Type B pancreatic cell (in vitro differentiated cells): ENCODE measurements around the gene TCF12. TPM values are rescaled to one million over a fixed set of nuclear protein-coding genes. Genes with fewer than 3 reads are reported as not detected.

Experiments
- DNase-seq: peaks from one replicate; pipeline ENCODE4 v3.0.0; 2021; ENCODE audit warnings: mixed read lengths; ENCODE audit not compliant: unreplicated experiment; ENCODE audit errors: extremely low spot score
- H3K27ac Mint-ChIP-seq: 2 replicates; pipeline ENCODE4 v1.8.0; 2021; ENCODE audit warnings: mild to moderate bottlenecking, mixed read lengths
- H3K27me3 Mint-ChIP-seq: 2 replicates; pipeline ENCODE4 v1.8.0; 2021; ENCODE audit warnings: mixed read lengths
- H3K36me3 Mint-ChIP-seq: 2 replicates; pipeline ENCODE4 v1.8.0; 2021; ENCODE audit warnings: mixed read lengths
- H3K4me1 Mint-ChIP-seq: one replicate; pipeline ENCODE4 v1.8.0; 2021; ENCODE audit warnings: mixed read lengths; ENCODE audit not compliant: unreplicated experiment
- H3K4me3 Mint-ChIP-seq: 2 replicates; pipeline ENCODE4 v1.8.0; 2021; ENCODE audit warnings: mild to moderate bottlenecking, mixed read lengths
- H3K9me3 Mint-ChIP-seq: 2 replicates; pipeline ENCODE4 v1.8.0; 2021; ENCODE audit warnings: mixed read lengths
- total RNA-seq: library from RNA; stranded (reverse); gene quantifications from 2 replicates; pipeline ENCODE4 v1.2.1, GENCODE V29; 2021; ENCODE audit warnings: low replicate concordance
- TF ChIP-seq, protein P1 (sequence below): fragments of 200-600 bp; sonication (generic); conservative IDR thresholded peaks from 2 replicates; pipeline ENCODE4 v1.5.0; 2021; ENCODE audit warnings: antibody characterized with exemption, mild to moderate bottlenecking

The TCF12 gene
- total RNA-seq, 1 donor from 2014 or later, result 153 TPM

DNA sequence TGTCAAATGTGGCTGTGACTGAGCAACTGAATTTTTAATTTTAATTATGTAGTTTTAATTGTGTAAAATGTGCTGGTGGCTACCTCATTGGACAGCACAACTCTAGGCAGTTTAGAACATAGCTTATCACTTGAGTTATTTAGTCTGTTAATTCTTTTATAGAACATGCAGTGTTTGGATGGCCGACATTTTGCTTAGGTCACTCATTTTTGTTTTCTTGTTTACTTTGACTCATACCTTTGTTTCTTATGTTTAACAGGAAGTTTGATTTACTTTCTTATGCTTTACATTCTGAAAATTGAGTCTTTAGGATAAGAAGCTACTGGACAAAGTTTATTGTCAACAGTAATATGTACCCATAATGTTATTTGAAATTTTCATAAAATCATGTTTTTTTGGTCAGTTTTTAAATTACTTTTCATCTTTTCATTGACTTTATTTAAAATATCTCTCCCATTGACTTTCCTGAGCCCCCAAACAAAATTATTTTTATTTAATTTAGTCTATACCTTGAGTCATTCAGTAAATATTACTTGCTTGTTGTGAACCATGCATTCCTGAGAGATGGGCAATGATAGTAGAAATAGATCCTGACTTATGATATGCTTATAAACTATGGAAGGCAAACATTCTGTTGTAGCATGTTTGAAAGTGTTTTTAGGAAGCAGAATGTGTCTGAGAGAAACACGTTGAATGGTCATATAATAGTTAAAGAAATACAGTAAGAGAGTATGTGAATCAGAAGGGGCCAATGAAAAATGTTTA is 60.6 kb downstream of the TCF12 start:
- H3K4me3 Mint-ChIP-seq, result no peak overlapping the region
- no peak overlapping the region for H3K27ac Mint-ChIP-seq
- H3K4me1 Mint-ChIP-seq, result peaks cover 10% of the 10 kb centered on the region
- peaks cover 4% of the 10 kb centered on the region for H3K9me3 Mint-ChIP-seq
- no peak for DNase-seq
- no peaks in the 10 kb centered on the region for H3K27me3 Mint-ChIP-seq
- H3K36me3 Mint-ChIP-seq, result no peaks in the 10 kb centered on the region
- TF ChIP-seq, protein P1, sequence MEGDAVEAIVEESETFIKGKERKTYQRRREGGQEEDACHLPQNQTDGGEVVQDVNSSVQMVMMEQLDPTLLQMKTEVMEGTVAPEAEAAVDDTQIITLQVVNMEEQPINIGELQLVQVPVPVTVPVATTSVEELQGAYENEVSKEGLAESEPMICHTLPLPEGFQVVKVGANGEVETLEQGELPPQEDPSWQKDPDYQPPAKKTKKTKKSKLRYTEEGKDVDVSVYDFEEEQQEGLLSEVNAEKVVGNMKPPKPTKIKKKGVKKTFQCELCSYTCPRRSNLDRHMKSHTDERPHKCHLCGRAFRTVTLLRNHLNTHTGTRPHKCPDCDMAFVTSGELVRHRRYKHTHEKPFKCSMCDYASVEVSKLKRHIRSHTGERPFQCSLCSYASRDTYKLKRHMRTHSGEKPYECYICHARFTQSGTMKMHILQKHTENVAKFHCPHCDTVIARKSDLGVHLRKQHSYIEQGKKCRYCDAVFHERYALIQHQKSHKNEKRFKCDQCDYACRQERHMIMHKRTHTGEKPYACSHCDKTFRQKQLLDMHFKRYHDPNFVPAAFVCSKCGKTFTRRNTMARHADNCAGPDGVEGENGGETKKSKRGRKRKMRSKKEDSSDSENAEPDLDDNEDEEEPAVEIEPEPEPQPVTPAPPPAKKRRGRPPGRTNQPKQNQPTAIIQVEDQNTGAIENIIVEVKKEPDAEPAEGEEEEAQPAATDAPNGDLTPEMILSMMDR, result no peak

DNA sequence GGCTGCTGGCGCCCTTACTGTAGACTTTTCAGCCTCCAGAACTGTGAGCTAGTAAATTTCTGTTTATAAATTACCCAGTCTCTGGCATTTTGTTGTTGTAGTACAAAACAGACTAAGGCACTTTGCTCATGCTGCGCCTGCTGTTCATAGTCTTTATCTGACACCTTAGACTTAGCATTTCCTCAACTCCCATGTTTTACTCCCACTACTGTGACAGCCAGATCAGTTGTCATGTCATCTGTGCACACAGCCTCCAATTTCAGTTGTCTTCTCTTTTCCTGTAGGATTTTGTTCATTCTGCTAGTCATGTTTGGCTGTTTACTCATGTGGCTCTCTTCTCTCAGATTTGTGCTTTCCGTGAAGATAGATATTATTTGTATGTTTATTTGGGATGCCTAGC is 62.0 kb downstream of the TCF12 start:
- Mint-ChIP-seq H3K9me3 (peaks cover 4% of the 10 kb centered on the region), H3K27ac (no peak overlapping the region), H3K4me3 (no peak overlapping the region), H3K36me3 (no peaks in the 10 kb centered on the region), H3K4me1 (peaks cover 14% of the 10 kb centered on the region), H3K27me3 (no peaks in the 10 kb centered on the region)
- TF ChIP-seq, protein P1, result no peak
- DNase-seq, result no peak

DNA sequence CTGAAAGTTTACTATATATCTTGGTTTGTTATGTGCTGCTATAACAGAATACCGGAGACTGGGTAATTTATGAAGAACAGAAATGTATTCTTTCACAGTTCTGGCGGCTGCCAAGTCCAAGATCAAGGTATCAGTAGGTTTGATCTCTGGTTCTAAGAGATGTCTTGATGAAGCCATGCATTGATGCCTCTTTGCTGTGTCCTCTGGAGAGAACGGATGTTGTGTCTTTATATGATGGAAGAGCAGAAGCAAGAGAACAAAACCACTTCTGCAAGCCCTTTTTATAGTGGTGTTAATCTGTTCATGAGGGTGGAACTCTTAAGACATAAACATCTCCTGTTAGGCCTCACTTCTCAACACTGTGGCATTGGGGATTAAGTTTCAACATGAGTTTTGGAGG is 62.7 kb downstream of the TCF12 start:
- no peak overlapping the region for H3K4me3 Mint-ChIP-seq

DNA sequence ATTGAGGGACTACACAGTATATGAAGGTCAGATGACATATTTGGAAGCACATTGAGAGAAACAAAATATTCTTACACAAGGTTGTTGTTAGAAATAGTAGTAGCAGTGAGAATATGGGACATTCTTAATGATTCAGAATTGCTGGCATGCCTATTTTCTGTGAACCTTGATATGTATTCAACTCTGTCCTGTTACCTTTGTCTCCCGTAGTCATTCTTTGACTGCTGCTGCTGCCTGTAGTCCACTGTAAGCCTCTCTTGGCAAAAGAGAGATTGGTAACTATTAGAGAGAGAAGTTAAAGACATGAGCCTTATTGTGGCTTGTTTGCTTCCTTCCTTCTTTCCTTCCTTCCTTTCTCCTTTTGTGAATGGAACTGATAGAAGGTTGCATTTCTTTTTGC is 64.5 kb downstream of the TCF12 start:
- H3K9me3 Mint-ChIP-seq, result no peaks in the 10 kb centered on the region
- H3K27ac Mint-ChIP-seq, result no peak overlapping the region
- TF ChIP-seq, protein P1, result no peak

More for the DNA sequence above, 62.7 kb downstream of the TCF12 start:
- no peaks in the 10 kb centered on the region for H3K27me3 Mint-ChIP-seq
- no peaks in the 10 kb centered on the region for H3K36me3 Mint-ChIP-seq
- H3K27ac Mint-ChIP-seq, result no peak overlapping the region
- no peaks in the 10 kb centered on the region for H3K9me3 Mint-ChIP-seq
- TF ChIP-seq, protein P1, result no peak
- H3K4me1 Mint-ChIP-seq, result peaks cover 18% of the 10 kb centered on the region
- no peak for DNase-seq

DNA sequence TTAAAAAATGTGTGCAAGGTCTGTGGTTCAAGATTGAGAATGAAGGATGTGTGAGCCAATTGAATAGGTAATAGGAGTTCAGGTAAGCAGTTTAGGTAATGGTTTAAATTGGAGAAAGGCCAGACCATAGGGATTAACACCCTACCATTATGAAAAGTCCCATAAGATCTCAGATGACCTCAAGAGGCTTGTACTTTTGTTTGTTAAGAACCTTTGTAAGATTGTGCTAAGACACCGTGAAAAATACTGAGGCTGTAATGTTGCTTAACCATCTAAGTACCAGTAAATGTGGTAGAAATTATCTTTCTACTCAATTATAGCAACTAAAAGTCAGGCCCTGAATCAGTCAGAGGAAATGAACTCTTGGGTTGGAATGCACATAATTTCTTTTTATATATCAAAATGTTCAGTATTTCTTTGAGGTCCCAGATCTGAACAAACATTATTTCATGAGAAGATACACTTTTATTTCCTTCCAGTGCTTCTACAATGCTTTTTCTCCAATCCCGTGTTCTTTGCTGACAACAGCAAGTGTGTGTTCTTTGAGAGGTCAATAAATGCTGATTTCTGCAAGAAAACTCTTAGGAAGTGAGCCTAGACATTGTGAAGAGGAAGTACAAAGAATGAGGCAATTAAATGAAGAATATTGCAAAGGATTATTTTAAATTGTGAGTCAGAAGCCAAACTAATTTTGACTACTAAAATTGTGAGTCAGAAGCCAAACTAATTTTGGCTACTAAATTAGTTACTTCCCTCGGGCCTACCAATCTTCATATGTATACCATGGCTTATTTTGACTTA is 66.4 kb downstream of the TCF12 start:
- Mint-ChIP-seq H3K9me3 (no peaks in the 10 kb centered on the region), H3K27me3 (no peaks in the 10 kb centered on the region), H3K36me3 (no peaks in the 10 kb centered on the region), H3K4me3 (no peak overlapping the region), H3K4me1 (peaks cover 31% of the 10 kb centered on the region), H3K27ac (no peak overlapping the region)
- TF ChIP-seq, protein P1, result no peak
- no peak for DNase-seq

More for the DNA sequence above, 64.5 kb downstream of the TCF12 start:
- Mint-ChIP-seq H3K4me3 (no peak overlapping the region), H3K4me1 (peaks cover 18% of the 10 kb centered on the region), H3K27me3 (no peaks in the 10 kb centered on the region), H3K36me3 (no peaks in the 10 kb centered on the region)
- DNase-seq, result no peak
